Loucy (cell line): ENCODE results near the gene CFAP410.

Source experiments
- H2AFZ ChIP-seq: fragments of 200-600 bp; sonication (generic); 2 replicates; pipeline ENCODE4 v1.6.0; 2016; ENCODE audit warnings: antibody characterized with exemption, mild to moderate bottlenecking, low read length, moderate library complexity
- H3F3A ChIP-seq: fragments of 200-600 bp; 2 replicates; pipeline ENCODE4 v1.6.0; 2016; ENCODE audit warnings: antibody characterized with exemption, low read depth, mild to moderate bottlenecking
- H3K27me3 ChIP-seq: fragments of 200-600 bp; sonication (generic); 2 replicates; pipeline ENCODE4 v1.6.1; 2014; ENCODE audit warnings: low read length, mild to moderate bottlenecking; ENCODE audit not compliant: insufficient read depth, poor library complexity, severe bottlenecking
- H3K36me3 ChIP-seq: fragments of 200-600 bp; sonication (generic); 2 replicates; pipeline ENCODE4 v1.6.1; 2016; ENCODE audit warnings: low read length; ENCODE audit not compliant: insufficient read depth
- H3K4me1 ChIP-seq: fragments of 200-600 bp; sonication (generic); 2 replicates; pipeline ENCODE4 v1.5.1; 2014; ENCODE audit warnings: low read length, mild to moderate bottlenecking; ENCODE audit not compliant: insufficient read depth, poor library complexity, severe bottlenecking
- H3K4me2 ChIP-seq: fragments of 200-600 bp; sonication (generic); 2 replicates; pipeline ENCODE4 v1.6.0; 2014; ENCODE audit warnings: antibody characterized with exemption, low read length, low read depth, mild to moderate bottlenecking; ENCODE audit not compliant: poor library complexity, severe bottlenecking
- H3K4me3 ChIP-seq: fragments of 200-600 bp; sonication (generic); 2 replicates; pipeline ENCODE4 v1.5.1; 2014; ENCODE audit warnings: low read length, mild to moderate bottlenecking, mixed read lengths; ENCODE audit not compliant: poor library complexity, severe bottlenecking
- H3K79me2 ChIP-seq: fragments of 200-600 bp; sonication (generic); 2 replicates; pipeline ENCODE4 v1.6.1; 2014; ENCODE audit warnings: low read length; ENCODE audit not compliant: insufficient read depth
- H3K9ac ChIP-seq: fragments of 200-600 bp; sonication (generic); 2 replicates; pipeline ENCODE4 v1.6.0; 2014; ENCODE audit warnings: mild to moderate bottlenecking, low read depth, low read length, moderate library complexity; ENCODE audit not compliant: poor library complexity, severe bottlenecking
- H3K9me2 ChIP-seq: fragments of 200-600 bp; sonication (generic); replicated peaks from 2 replicates; pipeline ENCODE4 v1.6.1; 2016; ENCODE audit warnings: low read depth, low read length, mixed read lengths
- H3K9me3 ChIP-seq: fragments of 200-600 bp; sonication (generic); 2 replicates; pipeline ENCODE4 v1.6.1; 2014; ENCODE audit warnings: mild to moderate bottlenecking, antibody characterized with exemption, low read length, low read depth; ENCODE audit not compliant: insufficient read depth
- H4K20me1 ChIP-seq: fragments of 200-600 bp; sonication (generic); 2 replicates; pipeline ENCODE4 v1.6.0; 2014; ENCODE audit warnings: antibody characterized with exemption, low read length, mild to moderate bottlenecking; ENCODE audit not compliant: insufficient read depth, poor library complexity, severe bottlenecking
- CTCF ChIP-seq: fragments of 200-600 bp; sonication (generic); conservative IDR thresholded peaks from 2 replicates; pipeline ENCODE4 v1.5.1; 2014; ENCODE audit warnings: mild to moderate bottlenecking, antibody characterized with exemption, low read length
- EZH2phosphoT487 ChIP-seq: fragments of 200-600 bp; IDR thresholded peaks from 2 replicates; pipeline ENCODE4 v1.6.1; 2018; ENCODE audit warnings: antibody characterized with exemption, mild to moderate bottlenecking, moderate library complexity, borderline replicate concordance

The CFAP410 gene

GRCh38 chr21:44318489-44319285 lies 20.5 kb downstream of the CFAP410 start:
- Histone ChIP-seq H4K20me1 (no peaks in the 10 kb centered on the region), H3F3A (no peaks in the 10 kb centered on the region), H3K36me3 (peaks cover 43% of the 10 kb centered on the region; the same call in 1 of the 2 replicates)

GRCh38 chr21:44317871-44318270 lies 21.3 kb downstream of the CFAP410 start:
- TF ChIP-seq EZH2phosphoT487, result no peak
- H3K4me1 ChIP-seq, result no peaks in the 10 kb centered on the region
- peaks cover 46% of the 10 kb centered on the region; the same call in 1 of the 2 replicates for H3K36me3 ChIP-seq
- H3K9ac ChIP-seq, result no peak overlapping the region
- no peaks in the 10 kb centered on the region for H3K9me3 ChIP-seq
- H3K4me3 ChIP-seq, result no peak overlapping the region
- H3K9me2 ChIP-seq, result no peaks in the 10 kb centered on the region
- H4K20me1 ChIP-seq, result no peaks in the 10 kb centered on the region
- no peaks in the 10 kb centered on the region for H3F3A ChIP-seq
- no peaks in the 10 kb centered on the region for H3K27me3 ChIP-seq
- H3K79me2 ChIP-seq, result no peaks in the 10 kb centered on the region
- H3K4me2 ChIP-seq, result no peak overlapping the region
- H2AFZ ChIP-seq, result no peak overlapping the region

More at GRCh38 chr21:44318489-44319285, 20.5 kb downstream of the CFAP410 start:
- Histone ChIP-seq H3K9ac (no peak overlapping the region), H3K79me2 (no peaks in the 10 kb centered on the region), H2AFZ (no peak overlapping the region), H3K4me3 (no peak overlapping the region), H3K27me3 (no peaks in the 10 kb centered on the region), H3K9me3 (no peaks in the 10 kb centered on the region), H3K4me2 (no peak overlapping the region), H3K4me1 (no peaks in the 10 kb centered on the region), H3K9me2 (no peaks in the 10 kb centered on the region)
- no peak for TF ChIP-seq CTCF
- no peak for TF ChIP-seq EZH2phosphoT487

GRCh38 chr21:44317241-44317782 lies 21.9 kb downstream of the CFAP410 start:
- no peaks in the 10 kb centered on the region for H3K79me2 ChIP-seq
- H3K4me3 ChIP-seq, result no peak overlapping the region
- H3K9me3 ChIP-seq, result no peaks in the 10 kb centered on the region
- TF ChIP-seq EZH2phosphoT487 (no peak), CTCF (no peak)
- H3K36me3 ChIP-seq, result peaks cover 52% of the 10 kb centered on the region; the same call in 1 of the 2 replicates
- H4K20me1 ChIP-seq, result no peaks in the 10 kb centered on the region
- no peaks in the 10 kb centered on the region for H3K27me3 ChIP-seq
- H3K9me2 ChIP-seq, result no peaks in the 10 kb centered on the region
- H2AFZ ChIP-seq, result no peak overlapping the region
- H3K4me1 ChIP-seq, result no peaks in the 10 kb centered on the region
- no peaks in the 10 kb centered on the region for H3F3A ChIP-seq
- no peak overlapping the region for H3K9ac ChIP-seq
- H3K4me2 ChIP-seq, result no peak overlapping the region
